Measurements from ENCODE around the gene ADORA1.

Gene ADORA1

DNA sequence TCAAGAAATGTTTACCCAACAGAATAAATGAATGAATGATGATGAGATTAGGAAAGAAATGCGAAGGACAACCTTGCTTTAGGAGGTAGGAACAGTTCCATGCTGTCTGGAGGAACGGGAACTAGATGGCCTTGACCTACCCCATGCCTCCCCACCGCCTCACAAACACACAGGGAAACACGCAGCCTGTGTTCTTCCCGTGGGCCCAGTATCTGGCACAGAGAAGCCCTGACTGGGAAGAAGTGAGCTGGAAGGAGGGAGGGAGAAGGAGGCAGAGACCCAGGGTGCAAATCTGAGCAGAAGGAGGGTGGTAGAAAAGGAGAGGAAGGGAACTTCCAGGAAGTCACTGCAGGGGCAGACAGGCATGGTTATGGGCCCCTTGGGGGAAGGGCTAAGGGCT, 3.5 kb upstream of the ADORA1 start:
- DNase-seq: no peak

DNA sequence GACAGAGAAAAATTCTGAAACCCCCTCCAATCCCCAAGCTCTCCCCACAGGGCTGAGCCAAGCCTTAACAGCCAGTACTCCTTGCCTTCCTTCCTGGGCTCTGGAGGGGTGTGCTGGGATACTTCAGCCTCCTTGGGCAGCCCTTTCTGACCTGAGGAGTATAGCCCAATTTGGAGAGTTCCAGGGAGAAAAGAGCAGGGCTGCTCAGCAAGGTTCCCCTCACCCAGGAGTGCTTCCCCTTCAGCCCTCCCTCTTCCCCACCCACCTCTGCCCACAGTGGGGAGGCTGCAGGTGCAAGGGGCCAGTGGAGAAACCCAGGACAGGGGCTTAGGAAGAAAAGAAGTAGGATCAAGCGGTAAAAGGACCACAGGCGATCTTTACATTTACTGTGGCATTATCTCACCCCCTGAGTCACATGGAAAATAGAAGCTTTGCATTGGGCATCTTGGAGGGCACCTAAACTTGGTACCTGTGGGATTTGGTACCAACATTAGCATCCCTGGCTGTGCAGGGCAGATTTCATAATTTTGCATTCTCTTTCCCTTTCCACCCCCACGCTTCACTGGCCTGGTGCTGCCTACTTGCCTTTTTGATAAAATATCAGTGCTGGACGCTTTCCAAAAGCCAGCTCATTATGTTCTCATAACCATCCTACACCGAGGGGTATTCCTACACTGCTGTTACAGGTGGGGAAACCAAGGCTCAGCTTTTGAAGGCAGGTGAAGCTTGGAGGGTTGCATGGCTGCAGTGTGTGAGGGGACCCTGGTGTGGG, 2.8 kb upstream of the ADORA1 start:
- DNase-seq: no peak

DNA sequence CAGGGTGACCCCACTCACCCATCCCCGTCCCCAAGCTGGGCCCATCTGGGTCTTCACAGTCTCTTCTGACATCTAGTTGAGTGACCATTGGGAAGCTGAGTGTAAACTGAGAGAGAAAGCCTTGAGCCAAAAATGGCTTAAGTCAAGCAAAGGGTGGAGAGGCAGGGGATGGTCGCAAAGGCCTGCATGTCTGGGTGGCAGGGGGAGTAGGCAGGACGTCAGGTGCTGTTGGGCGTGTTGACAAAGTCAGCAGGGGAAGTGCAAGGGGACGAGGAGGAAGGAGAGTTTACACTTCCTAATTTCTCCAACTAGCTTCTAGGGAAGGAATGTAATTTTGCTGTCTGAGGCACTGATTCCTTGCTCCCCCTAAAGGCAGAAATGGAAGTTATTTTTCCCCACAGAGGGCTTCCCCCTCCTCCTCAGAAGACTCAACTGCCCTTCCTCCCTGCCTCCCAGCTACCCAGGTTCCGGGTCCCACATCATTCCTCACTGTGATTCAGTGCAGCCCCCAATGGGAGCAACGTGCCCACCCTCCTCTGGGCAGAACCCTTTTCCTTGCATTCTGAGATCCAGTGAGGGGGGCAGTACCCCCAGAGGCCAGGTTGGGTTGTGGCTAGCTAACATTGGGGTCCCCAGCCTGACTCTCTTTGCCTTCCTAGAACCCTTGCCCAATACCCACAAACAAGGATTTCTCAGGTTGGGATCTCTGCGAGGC, 1.2 kb upstream of the ADORA1 start:
- DNase-seq: no peak

DNA sequence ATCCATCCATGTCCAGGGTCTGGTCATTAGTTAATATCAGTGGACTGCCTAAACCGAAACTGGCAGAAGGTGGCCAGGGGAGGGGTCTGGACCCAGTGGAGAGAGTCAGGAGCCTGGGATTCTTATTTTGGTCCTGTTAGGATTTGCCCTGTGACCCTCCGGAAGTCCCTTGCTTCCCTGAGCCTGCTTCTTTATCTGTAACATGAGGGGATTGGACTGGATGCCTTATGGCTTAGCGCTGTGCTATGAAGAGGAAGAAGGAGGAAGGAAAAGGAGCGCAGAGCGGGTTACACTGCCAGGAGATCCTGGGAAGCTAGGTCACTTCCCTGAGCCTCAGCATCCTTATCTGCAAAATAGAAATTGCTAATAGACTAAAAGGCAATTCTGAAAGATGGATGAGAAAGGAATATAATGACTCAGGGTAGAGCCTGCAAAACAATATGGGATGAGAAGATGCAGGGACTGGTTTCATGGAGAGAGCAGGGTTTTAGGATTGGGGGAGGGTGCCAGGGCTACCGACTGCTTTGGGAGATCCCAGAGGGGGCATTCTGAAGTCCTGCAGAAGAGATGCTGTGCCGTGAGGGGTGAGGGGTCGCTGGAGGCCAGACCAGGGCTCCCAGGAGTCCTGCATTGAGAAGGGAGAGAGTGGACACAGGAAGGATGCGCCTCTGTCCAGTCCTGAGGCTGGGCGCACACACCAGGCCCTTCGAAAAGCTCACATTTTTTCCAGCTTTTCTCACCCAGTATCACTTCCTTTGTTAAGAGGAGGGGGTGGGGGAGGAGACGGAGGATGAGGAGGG, 460 bp upstream of the ADORA1 start:
- DNase-seq: no peak

DNA sequence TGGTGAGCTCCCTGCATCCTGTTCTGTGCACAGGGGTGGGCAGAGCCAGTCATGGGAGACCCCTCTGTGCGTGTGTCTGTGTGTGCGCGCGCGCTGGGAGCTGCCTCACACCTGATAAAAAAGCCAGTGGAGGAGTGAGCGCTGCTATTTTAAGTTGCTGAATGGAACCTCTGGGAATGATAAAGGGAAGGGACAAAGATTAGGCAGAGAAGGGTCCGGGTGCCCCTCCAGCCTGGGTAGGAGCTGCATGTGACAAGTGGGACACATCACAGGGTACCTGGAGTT, 847 bp downstream of the ADORA1 start:
- no peak for DNase-seq

DNA sequence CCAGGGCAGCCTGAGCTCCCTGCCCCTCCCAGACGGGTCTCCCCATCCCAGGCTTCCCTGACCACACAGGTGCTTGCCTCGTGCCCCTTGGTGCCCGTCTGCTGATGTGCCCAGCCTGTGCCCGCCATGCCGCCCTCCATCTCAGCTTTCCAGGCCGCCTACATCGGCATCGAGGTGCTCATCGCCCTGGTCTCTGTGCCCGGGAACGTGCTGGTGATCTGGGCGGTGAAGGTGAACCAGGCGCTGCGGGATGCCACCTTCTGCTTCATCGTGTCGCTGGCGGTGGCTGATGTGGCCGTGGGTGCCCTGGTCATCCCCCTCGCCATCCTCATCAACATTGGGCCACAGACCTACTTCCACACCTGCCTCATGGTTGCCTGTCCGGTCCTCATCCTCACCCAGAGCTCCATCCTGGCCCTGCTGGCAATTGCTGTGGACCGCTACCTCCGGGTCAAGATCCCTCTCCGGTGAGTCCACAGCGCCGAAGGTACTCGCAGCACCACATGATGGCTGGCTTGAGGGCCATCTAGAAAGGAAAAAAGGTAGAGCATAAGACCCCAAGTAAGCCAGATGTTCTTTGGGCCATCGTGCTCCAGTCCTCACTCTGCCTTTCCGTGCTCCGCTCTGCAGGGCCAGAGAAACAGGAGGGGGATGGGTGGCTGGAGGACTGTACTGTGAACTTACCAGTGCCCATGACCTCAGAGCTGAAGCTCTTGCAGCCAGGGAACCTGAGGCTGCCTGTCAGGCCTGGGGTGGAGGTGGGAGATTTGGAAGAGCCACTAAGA, 1.4 kb downstream of the ADORA1 start:
- no peak for DNase-seq

DNA sequence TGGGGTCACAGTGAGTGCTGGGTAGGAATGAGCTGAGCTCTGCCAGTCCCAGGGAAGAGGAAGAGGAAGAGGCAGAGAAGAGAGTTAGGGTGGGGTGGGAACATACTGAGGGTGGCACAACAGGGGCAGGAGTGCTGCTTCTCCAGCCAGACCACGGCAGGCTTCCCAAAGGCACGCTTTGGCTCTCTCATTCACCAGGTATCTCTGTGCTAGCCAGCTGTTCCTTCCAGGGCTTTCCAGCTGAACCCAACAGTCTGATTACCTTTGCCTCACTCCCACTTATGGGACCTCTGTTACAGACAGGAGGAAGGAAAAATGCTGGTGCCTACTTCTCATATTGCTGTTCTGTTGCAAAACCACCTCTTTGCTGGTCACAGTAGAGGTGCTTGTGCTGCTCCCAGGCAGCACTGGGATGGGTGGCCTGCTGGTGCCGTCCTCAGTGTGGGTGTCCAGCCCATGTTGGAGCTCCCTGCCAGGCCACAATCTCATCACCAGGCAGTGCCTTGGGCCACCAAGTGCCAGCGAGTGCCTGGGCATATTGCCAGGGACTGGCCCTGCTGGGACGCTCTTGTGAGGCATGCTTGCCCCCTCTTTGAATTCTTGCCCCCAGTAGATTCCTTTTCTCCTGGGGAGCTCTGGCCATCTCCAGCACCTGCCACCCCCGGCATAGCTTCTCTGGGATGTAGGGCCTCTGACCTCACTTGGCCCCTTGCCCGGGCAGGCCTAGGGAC, 2.1 kb downstream of the ADORA1 start:
- DNase-seq: no peak

DNA sequence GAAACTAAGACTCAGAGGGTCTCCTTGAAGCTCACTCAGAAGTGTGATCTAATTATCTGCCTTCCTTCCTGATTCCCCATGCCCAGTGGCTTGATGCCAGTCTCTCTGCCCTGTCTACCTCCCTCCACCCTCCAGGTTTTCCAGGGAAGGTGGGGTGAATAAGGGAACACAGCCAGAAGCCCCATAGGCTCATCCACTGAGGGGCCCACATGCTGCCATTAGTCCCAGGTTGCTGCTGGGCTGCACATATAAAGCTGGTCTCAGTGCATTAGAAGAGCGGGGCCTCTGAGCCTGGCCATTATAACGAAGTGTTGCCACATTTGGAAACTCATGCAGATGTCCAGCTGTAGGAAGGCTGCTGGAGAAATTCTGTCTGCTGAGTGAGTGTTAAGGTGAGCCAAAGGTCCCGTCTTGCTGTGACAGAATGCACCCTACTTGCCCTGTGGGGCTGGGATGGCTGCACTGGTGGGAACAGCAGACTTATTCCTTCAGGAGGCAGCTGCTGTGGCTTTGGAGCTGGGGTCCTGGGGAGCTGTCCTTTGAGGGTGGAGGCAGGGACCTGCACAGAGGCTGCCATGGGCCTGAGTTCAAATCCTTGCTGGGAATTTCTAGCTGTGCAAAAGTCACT, 2.9 kb downstream of the ADORA1 start:
- DNase-seq: no peak

DNA sequence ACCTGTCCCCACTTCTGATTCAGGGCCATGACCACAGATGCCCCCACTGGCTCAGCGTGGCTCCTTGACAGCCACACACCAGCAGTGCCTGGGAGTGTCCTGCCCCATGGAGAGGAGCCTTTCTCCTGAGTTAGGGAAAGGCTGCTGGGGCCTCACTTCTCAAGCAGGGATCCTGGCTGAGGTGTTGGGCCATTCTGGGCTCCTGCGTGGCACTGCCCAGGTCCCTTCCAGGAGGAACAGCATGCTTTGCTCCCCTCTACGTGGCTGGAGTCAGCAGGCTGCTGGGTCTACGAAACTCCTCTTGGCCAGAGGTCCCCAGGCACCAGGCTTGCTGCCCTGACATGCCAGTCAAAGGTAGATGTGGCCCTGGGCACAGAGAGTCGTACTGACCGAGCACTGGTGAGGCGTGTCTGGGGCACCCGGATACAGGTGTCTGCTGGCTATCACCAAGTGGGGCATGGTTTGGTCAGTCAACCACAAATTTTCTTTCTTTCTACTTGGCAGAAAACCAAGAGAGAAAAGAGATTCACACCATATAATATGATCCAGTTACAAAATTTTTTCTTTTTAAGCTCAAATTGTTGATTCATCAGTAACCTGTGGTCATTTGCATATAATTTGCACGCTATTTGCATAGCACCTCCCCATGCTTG, 4.1 kb downstream of the ADORA1 start:
- no peak for DNase-seq

DNA sequence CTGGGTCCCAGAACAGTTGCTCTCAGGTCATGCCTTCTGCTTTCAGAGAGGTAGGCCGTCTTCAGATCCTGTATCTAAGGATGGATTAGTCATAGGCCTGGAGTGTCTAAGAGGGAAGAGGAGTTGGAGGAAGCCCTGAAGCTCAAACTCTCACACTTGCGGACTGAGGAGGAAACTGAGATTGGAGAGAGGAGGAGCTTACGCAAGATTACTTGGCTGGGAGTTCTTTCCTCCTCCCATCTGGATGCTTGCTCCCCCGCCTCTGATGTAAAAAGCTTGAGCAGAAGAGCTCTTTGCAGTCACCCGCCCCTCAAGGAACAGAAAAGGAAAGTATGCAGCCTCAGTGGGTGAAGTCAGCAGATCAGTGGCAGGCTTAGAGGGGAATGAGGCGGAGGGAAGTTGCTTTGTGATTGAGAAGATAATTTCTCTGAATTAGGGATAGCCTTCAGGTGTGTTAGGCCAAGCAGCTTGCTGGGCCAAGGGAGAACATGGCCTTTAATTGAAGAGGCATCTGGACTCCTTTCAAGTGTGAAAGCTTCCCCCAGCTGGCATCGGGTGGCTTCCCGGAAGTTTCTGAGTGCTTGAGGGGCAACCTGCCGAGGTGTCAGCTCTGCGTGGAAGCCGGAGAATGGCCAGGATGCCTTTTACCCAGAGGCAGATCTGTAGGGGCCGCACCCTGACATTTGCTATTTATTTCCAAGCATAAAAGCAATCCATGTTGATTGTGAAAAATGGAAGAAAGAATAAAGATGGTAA, 6.6 kb downstream of the ADORA1 start:
- no peak for DNase-seq

DNA sequence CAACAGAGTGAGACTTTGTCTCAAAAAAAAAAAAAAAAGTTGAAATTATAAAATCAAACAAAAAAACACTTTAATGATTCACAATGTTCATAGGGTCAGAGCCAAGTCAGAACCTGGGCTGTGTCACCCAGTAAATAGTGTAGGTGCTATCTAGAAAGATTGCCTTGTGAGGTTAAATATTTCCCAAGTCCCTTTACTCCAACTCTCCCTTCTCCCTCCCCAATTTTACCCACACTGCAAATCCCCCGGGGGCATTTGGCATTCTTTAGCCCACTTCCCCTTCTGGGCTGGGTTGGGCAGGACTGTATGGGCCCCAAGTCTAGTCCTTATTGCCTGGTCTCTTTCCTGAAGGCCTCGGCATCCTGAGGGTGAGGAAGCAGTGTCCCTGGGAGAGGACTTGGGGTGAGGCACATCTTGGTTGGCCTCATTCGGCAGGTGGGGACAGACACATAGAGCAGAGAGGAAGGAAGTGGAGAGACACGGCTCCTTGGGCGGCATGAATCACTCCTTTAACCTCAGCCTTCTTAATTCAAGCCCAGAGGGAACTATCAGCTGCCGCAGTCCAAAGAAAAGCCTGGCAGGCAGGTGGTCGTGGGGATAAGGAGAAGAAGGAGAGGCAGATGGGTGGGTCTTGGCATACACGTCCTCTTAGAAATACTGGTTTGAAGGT, 8.2 kb downstream of the ADORA1 start:
- no peak for DNase-seq

DNA sequence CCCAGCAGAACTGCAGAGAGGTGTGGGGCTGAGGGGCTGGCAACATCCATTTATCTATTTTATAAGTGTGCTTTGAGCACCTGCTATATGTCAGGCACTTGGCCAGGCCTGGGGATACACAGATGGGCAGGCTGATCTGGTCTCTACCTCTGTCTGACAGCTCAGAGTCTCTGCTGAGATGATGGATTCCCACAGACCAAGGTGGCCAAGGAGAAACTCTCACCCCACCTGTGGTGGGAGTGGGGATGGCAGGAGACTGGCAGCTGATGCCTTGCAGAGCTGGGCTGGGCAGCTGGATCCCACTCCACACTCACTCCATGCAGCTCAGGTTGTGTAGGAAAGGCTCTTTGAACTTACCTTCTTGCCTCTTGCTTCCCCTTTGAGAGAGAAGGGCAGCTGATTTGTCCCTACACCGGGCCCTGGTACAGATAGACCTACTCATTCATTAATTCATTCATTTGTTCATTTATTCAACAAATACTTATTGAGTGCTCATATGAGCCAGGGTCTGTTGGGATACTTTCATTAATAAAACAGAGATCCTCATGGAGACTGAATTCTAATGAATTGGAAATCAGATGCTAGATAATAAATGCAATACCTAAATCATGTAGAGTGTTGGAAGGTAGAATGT, 9.0 kb downstream of the ADORA1 start:
- no peak for DNase-seq

DNA sequence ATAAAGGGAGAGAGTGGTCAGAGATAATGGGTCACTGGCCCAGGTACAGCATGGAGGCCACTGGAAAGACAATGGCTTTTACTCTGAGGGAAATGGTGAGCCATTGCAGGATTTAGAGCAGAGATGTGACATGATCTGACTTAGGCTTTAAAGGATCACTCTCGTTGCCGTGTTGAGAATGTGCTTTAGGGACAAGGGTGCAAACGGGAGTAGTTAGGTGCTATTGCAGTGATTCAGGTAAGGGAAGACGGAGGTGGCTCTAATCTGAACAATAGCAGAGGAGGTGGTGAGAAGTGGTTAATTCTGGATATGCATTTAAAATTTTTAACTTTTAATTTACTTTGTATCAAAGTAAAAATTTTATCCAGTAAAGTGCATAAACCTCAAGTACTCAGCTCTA, 9.8 kb downstream of the ADORA1 start:
- DNase-seq: no peak

DNA sequence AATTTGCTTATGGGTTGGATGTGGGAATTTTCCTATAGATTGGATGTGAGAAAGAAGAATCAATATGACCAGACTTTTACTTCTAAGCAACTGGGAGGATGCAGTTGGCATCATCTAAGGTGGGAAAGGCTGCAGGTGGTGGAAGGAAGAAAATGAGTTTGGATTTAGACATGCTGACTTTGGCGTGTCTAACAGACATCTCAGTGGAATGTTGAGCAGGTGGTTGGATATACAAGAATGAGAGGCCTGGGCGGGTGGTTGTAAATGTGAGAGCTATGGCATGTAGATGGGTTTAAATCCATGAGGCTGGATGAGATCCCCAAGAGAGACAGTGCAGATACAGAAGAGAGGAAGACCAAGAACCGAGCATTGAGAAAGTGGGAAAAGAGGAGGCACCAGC, 10.5 kb downstream of the ADORA1 start:
- no peak for DNase-seq

DNA sequence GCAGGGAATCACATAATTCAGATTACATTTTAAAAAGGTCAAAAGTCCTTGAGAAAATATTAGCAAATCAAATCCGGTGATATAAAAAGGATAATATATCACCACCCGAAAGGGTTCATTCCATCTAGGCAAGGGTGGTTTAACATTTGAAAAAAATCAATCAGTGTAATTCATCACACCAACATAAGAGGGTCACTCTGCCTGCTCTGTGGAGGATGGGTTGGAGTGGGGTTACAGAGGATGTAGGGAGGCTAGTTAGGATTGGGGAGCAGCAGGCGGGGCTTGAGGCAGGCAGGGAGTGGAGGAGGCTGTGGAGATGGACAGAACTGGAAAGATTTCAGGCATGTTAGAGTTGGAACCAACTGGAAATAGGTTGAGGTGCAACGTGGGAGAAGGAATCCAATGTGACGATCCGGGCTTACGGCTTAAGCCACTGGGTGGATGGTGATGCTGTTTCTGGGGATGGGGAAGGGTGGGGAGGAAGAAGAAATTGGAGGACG, 12.5 kb downstream of the ADORA1 start:
- no peak for DNase-seq

DNA sequence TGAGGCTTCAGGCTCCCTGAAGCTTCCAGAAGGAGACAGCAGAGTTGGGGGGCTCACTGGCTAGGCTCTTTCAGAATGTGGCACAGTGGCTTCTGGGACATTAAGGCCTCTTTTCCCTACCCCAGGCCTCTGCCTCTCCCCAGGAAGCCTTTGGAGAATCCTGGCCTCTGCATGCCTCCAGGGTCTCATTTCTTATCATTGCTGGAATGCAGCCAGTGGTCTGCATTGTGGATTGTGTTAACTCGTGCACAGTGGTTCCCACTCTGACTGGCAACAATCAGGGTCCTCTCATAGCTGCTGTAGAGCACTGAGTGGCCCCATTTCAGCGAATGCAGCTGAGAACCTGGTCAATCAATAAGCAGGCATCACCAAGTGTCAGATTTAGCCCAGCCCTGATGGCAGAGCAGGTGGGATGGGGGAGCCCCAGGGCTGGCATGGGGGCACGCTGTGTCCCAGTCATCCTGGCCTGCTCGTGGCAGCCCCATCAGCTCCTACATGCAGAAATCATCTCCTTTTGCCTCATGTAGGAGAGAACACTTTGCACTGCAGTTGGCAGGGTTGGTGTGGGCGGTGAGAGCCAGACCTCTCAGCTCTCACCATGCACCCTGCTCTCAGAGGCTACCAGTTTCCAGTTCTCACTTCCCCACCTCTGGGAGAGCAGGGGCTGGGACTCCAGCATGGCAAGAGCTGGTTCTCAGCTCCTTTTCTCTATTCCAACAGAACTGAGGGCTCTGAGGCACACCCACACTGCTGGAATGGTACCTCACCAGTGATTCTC, 13.4 kb downstream of the ADORA1 start:
- no peak for DNase-seq

DNA sequence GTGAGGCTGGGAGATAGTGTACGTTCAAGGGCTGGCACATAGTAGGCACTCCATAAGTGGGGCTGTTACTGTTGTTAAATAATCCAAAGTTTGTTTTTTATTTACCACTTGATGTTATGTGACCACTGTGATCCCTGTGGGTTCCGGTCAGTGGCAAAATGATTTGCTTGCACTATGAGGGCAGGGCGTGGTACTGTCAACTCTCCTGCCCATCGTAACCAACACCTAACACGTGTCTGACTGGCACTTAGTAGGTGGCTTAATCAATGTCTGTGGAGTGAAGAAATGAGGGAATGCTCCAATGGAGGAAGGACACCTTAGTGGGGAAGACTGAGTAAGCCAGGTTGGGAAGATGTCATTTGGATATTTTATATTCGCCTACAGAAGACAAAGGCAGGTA, 14.6 kb downstream of the ADORA1 start:
- no peak for DNase-seq

DNA sequence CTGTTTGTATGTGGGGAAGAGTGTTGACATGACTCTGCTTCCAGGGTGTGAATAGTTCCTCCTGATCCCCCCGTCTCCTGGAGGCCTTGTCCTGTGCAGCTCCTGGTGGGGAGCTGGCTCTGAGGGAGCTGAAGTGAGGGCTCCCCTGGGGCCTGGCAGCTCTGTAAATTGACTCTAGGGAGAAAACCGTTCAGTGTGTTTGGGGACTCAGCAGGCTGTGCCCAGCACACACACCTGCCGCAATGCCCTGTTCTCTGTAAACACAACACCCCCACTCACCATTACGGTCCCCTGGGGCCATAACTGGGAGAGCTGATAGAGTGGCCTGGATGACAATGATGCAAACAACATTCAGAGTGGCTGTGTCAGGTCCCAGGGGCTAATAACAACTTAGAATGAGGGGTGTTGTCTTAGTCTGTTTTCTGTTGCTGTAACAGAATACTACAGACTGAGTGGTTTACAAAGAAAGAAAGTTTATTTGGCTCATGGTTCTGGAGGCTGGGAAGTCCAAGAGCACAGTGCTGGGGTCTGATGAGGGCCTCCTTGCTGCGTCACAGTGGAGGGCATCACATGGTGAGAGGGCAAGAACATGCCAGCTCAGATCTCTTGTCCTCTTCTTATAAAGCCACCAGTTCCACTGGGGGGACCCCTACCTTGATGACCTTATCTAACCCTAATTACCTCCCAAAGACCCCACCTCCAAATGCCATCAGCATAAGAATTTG, 15.3 kb downstream of the ADORA1 start:
- peak; percentile 99 for DNase-seq

All from NCI-H1436 treated with DMSO at 0.1 percent for 48 hours (cell line).